KOPT-K1 (cell line): Measurements from ENCODE around the gene SVIL.
"Not testable (repeated sequence)": the region's sequence is repeated elsewhere in the genome, so short reads cannot be mapped to it uniquely, and the experiment has no call there.

Experiments used
- H3K27ac ChIP-seq: fragments of 200-600 bp; sonication (generic); 2 replicates; pipeline ENCODE4 v1.5.1; 2016; ENCODE audit warnings: antibody characterized with exemption, mild to moderate bottlenecking, low read depth, low read length; ENCODE audit not compliant: poor library complexity, severe bottlenecking
- H3K36me3 ChIP-seq: fragments of 200-600 bp; sonication (generic); 2 replicates; pipeline ENCODE4 v1.5.1; 2017; ENCODE audit warnings: antibody characterized with exemption, mild to moderate bottlenecking, low read length, moderate library complexity; ENCODE audit not compliant: insufficient read depth
- H3K9me3 ChIP-seq: fragments of 200-600 bp; sonication (generic); 2 replicates; pipeline ENCODE4 v1.5.1; 2017; ENCODE audit warnings: antibody characterized with exemption, low read length, mild to moderate bottlenecking; ENCODE audit not compliant: insufficient read depth, poor library complexity, severe bottlenecking

The SVIL gene

GRCh38 chr10:29566209-29566608, 68.6 kb downstream of the SVIL start:
- not testable (repeated sequence) for H3K36me3 ChIP-seq, H3K27ac ChIP-seq, H3K9me3 ChIP-seq

- Histone ChIP-seq H3K9me3 (no peaks in the 10 kb centered on the region), H3K36me3 (no peaks in the 10 kb centered on the region), H3K27ac (no peak overlapping the region)
Measured at GRCh38 chr10:29563420-29564035, 71.2 kb downstream of the SVIL start.

- H3K27ac ChIP-seq, H3K9me3 ChIP-seq, H3K36me3 ChIP-seq: not testable (repeated sequence)
Measured at GRCh38 chr10:29563006-29563405, 71.8 kb downstream of the SVIL start.

- no peak overlapping the region for H3K27ac ChIP-seq
- no peaks in the 10 kb centered on the region for H3K36me3 ChIP-seq
- H3K9me3 ChIP-seq: no peaks in the 10 kb centered on the region
Measured at GRCh38 chr10:29559996-29560395, 74.8 kb downstream of the SVIL start.

DNA sequence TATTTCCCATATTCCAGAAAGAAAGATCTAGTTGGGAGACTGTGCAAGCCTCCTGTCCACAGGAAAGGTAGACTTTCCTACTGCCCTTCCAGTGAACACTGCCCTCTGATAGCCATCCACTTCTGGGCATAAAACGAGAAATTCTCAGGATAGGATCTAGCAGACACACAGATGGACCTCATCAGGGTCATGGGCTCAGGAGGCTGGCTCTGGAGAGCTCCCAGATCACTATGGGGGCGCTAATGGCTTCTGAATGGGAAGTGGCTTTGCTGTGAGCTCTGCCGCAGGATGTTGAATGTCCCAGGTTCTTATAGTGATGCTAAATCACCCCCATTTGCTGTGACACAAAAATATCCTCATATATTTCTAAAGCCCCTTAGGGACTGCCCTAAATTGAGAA, 77.1 kb downstream of the SVIL start:
- H3K36me3 ChIP-seq: no peaks in the 10 kb centered on the region
- H3K9me3 ChIP-seq: no peaks in the 10 kb centered on the region
- H3K27ac ChIP-seq: no peak overlapping the region

DNA sequence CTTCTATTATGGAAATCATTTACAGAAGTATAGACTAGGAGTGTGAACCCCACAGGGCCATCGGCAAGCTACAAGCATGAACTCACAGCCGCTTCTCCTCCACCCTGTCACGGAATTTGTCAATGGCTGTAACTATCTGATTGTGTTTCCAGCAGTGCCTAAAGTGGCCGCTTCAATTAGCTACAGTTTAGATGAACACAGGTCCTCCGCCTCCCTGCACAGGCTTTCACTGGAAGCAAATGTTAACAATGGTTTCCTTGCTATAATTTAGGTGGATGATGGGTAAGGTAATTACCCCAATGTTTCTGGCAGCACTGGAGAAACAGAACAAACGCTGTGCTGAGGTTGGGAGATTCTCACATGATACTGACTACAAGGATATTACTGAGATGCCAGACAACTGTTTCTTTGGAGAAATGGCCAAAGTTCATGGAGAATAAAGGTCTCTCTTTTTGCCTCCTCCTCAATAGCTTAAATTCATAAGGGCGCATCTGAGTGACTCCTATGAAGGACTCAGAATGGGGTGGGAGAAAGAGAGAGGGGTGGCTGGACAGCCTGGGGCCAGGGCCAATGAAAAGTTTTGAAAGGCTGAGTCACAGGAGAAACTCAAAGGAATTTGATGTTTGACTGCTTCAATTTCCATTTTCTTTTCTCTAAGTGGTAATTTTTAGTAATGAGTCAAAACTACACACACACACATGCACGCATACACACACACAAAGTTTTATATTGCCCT, 78.9 kb downstream of the SVIL start:
- Histone ChIP-seq H3K9me3 (no peaks in the 10 kb centered on the region), H3K36me3 (no peaks in the 10 kb centered on the region), H3K27ac (no peak overlapping the region)

- H3K27ac ChIP-seq: no peak overlapping the region
Measured at GRCh38 chr10:29555091-29555745, 79.6 kb downstream of the SVIL start.

GRCh38 chr10:29554660-29555059, 80.1 kb downstream of the SVIL start:
- no peak overlapping the region for H3K27ac ChIP-seq

More at GRCh38 chr10:29555091-29555745, 79.6 kb downstream of the SVIL start:
- Histone ChIP-seq H3K36me3 (no peaks in the 10 kb centered on the region), H3K9me3 (no peaks in the 10 kb centered on the region)

DNA sequence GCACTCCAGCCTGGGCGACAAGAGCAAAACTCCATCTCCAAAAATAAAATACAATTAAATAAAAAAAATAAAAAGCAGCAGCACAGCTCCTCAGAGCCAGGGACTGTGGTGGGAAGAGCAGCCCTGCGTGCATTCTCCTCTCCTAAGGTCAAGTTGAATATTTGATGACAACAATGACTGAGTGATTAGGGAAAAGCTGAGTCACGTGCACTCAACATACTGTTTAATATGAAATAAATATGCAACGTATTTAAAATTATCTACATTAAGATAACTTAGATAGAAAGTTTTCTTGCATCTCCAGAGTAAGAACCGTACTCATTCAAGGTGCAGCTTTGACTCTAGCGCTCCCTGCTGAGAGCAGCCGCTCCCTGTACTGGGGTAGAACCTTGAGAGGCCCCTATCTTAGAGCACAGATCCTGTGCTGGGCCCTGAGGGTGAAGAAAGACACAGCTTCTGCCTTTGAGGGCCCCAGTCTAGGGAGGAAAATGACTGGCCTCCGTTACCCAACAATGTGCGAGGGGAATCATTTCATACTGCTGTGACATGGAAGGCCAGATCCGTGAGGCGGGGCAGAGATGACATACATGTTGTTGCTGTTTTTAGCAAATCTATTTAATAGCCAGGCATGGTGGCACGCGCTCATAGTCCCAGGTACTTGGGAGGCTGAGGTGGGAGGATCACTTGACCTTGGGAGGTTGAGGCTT, 81.1 kb downstream of the SVIL start:
- Histone ChIP-seq H3K36me3 (no peaks in the 10 kb centered on the region), H3K27ac (no peak overlapping the region), H3K9me3 (no peaks in the 10 kb centered on the region)

More at GRCh38 chr10:29554660-29555059, 80.1 kb downstream of the SVIL start:
- no peaks in the 10 kb centered on the region for H3K9me3 ChIP-seq
- no peaks in the 10 kb centered on the region for H3K36me3 ChIP-seq

GRCh38 chr10:29553116-29553515, 81.7 kb downstream of the SVIL start:
- not testable (repeated sequence) for H3K27ac ChIP-seq, H3K9me3 ChIP-seq, H3K36me3 ChIP-seq

- H3K36me3 ChIP-seq, H3K27ac ChIP-seq, H3K9me3 ChIP-seq: not testable (repeated sequence)
Measured at GRCh38 chr10:29549493-29549892, 85.3 kb downstream of the SVIL start.

DNA sequence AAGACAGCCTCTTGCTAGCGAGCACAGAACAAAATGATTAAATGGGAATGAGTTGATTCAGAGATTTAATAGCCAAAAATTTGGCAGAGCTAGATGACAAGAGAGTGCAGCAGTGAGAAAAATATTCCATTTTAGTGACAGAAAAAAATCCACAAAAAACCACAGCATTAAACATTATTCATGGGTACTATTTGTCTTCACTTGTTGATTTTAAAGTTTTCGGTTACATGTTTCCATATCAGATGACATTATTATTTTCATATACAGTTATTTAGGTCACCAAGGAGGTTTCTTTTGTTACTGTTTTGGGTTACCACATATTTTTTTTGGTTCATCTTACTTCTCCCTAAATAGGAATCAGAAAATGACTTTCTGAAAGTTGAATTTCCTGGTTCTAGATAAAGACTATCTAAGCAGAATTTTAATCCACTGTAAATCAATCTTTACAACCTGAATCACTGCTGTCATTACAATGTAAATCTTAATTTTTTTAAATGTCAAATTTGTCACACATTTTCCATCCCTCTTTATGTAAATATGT, 87.9 kb downstream of the SVIL start:
- Histone ChIP-seq H3K36me3 (no peaks in the 10 kb centered on the region), H3K27ac (no peak overlapping the region), H3K9me3 (no peaks in the 10 kb centered on the region)

GRCh38 chr10:29545122-29545521, 89.6 kb downstream of the SVIL start:
- H3K27ac ChIP-seq: no peak overlapping the region
- H3K36me3 ChIP-seq: no peaks in the 10 kb centered on the region

DNA sequence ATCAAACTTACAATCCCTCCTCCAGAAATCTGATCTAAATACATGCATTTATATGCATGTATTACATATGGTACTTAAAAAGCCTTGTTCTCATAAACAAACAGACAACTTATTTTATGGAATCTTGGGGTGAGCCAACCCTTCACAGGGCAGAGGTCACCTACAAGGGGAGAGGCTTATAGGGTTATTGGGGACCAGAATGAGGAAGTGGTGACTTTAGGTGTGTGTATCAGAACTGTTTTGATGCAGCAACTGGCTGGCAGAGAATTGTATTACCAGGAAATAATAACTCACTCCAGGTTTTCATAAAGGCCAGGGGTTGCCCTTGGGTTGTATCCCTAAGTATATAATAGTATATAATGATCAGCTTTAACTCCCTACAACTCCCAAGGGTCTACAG, 91.1 kb downstream of the SVIL start:
- Histone ChIP-seq H3K27ac (no peak overlapping the region), H3K36me3 (no peaks in the 10 kb centered on the region), H3K9me3 (no peaks in the 10 kb centered on the region)

More at GRCh38 chr10:29545122-29545521, 89.6 kb downstream of the SVIL start:
- no peaks in the 10 kb centered on the region for H3K9me3 ChIP-seq

DNA sequence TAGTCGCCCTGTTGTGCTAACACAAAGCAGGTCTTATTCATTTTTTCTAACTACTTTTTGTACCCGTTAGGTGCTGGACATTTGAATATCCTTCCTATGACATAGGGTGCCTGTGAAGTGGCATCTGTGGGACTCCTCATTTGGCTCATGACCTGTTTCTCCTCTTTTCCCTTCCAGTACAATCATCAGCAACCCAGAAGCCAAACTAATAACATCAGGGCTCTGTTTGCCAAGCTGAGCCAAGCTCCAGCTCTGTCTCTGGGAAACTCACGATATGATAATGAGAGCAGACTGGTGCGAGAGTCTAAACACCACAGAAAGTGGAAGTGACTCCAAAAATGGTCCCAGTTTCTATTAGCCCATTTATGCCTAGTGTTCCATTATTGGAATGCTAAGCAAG, 92.0 kb downstream of the SVIL start:
- H3K27ac ChIP-seq: no peak overlapping the region
- no peaks in the 10 kb centered on the region for H3K36me3 ChIP-seq
- no peaks in the 10 kb centered on the region for H3K9me3 ChIP-seq
